Esophagus squamous epithelium (tissue), 5 donors: ENCODE measurements around the gene GGA1. TPM values are rescaled to one million over a fixed set of nuclear protein-coding genes. Genes with fewer than 3 reads are reported as not detected.

Experiments used
- DNase-seq: peaks from one replicate; lab custom pipeline; 2025; lab: John Stamatoyannopoulos, UW
- H3K27ac ChIP-seq, 4 donors: fragments of 200-600 bp; sonication (generic); one replicate each; pipeline ENCODE4 v1.5.1; 2016 to 2019; ENCODE audit warnings: mild to moderate bottlenecking in 1 of 4
- H3K27me3 ChIP-seq, 4 donors: fragments of 200-600 bp; sonication (generic); 1 replicate in 3 of 4; 2 replicates in 1 of 4; pipeline versions ENCODE4 v1.5.1 to v1.6.0; 2017 to 2021; ENCODE audit warnings: antibody characterized with exemption in 1 of 4
- H3K36me3 ChIP-seq, 3 donors: fragments of 200-600 bp; sonication (generic); one replicate each; pipeline ENCODE4 v1.5.1; 2016 to 2019
- H3K4me1 ChIP-seq, 3 donors: fragments of 200-600 bp; sonication (generic); one replicate each; pipeline ENCODE4 v1.5.1; 2017 to 2019
- H3K4me3 ChIP-seq, 4 donors: fragments of 200-600 bp; sonication (generic); 1 replicate in 3 of 4; 2 replicates in 1 of 4; pipeline ENCODE4 v1.5.1; 2016 to 2019; ENCODE audit warnings: mild to moderate bottlenecking in 2 of 4, moderate library complexity in 1 of 4
- H3K9me3 ChIP-seq, 3 donors: fragments of 200-600 bp; sonication (generic); one replicate each; pipeline ENCODE4 v1.5.1; 2016 to 2019
- CTCF ChIP-seq, 6 experiments: fragments of 450-650 bp in 4 of 6; fragments of 200-600 bp in 2 of 6; sonication (generic) in 2 of 6; IDR thresholded peaks; one replicate each; pipeline ENCODE4 v1.5.1; 2016 to 2019; ENCODE audit warnings: antibody characterized with exemption in 6 of 6, mild to moderate bottlenecking in 4 of 6, moderate library complexity in 4 of 6
- POLR2A ChIP-seq, 4 donors: fragments of 450-650 bp; IDR thresholded peaks; one replicate each; pipeline ENCODE4 v1.6.1; 2017; ENCODE audit warnings: antibody characterized with exemption in 4 of 4, mild to moderate bottlenecking in 4 of 4, moderate library complexity in 3 of 4
- WGBS, 2 donors: methylation state at CpG; one replicate each; pipeline ENCODE4 v1.1.5; 2018; 5-methylcytosine and 5-hydroxymethylcytosine counted together
- intact Hi-C: fragments of 100-400 bp; cut with DNase I; formaldehyde crosslinking; loops from one replicate; pipeline ENCODE4 v1.15.0; 2022
- total RNA-seq, 4 donors: library from RNA; depleted of rRNA; stranded (reverse); fragments of >200 nt; gene quantifications; one replicate each; pipeline ENCODE4 v1.1.0, GENCODE V29; 2016
- donor health status: DM: yes; HTN: yes; CAD: no.

GGA1 gene
- total RNA-seq, 4 donors from 2014 or later: 32.2 to 54.3 (median 39.5) TPM

DNA sequence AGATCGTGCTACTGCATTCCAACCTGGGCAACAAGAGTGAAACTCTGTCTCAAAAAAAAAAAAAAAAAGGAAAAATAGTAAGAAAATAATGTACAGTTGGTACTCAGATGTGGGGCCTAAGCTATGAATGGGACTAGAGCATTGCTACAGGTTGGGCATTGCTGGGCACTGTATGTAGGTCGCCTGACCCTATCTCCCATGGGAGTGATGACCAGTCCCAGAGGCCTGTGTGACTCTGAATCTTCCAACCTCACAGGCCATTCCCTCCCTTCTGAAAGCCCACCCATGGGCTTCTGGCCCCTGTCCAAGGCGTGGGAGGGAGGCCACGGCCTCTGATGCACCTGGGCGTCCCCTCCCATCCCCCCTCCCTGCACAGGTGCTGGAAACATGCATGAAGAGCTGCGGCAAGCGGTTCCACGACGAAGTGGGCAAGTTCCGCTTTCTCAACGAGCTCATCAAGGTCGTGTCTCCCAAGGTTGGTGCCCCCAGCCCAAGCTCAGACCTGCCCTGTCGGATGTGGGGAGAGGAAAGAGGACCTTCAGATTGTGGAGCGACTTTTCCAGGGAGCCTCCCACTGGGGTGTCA, 9.5 kb downstream of the GGA1 start:
- Histone ChIP-seq H3K27me3 (no peaks in the 10 kb centered on the region), H3K4me3 (no peak overlapping the region), H3K27ac (no peak overlapping the region), H3K36me3 (peaks cover 12 to 92% (median 32%) of the 10 kb centered on the region in 3 donors), H3K9me3 (no peaks in the 10 kb centered on the region), H3K4me1 (peaks cover 6 to 16% (median 8%) of the 10 kb centered on the region in 3 donors)
- intact Hi-C loops: no loop called here
- TF ChIP-seq POLR2A (IDR thresholded peaks at IDR 0.05) (no peak), CTCF (IDR thresholded peaks at IDR 0.05) (no peak)
- WGBS, 2 donors: 73 to 89% methylated on average over 7 to 11 of the region's 14 CpGs
- DNase-seq: no peak

DNA sequence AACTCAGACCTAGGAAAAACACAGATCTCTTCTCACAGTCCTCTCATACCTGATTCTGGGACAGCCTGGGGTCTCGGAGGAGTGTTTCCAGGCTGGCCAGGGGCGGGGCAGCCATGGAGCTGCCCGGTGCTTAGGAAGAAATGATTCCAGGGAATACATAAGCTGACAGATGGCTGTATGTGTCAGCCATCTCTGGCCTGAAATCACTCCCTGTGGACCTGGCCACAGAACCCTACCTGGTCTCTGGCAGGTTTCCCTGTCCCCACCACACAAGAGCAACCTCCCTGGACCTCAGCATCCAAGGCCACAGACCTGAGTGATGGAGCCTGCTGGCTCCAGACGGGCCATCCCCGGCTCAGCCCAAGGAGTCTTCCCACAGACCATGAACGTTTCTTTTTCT, 10.0 kb downstream of the GGA1 start:
- no peak for TF ChIP-seq CTCF (IDR thresholded peaks at IDR 0.05)
- TF ChIP-seq POLR2A (IDR thresholded peaks at IDR 0.05): no peak
- no peak for DNase-seq
- peaks cover 6 to 16% (median 9%) of the 10 kb centered on the region in 3 donors for H3K4me1 ChIP-seq
- 83 to 90% methylated on average over 3 to 4 of the region's 6 CpGs for WGBS, 2 donors
- intact Hi-C loops: no loop called here
- H3K27ac ChIP-seq: no peak overlapping the region
- H3K27me3 ChIP-seq: no peaks in the 10 kb centered on the region
- no peaks in the 10 kb centered on the region for H3K9me3 ChIP-seq
- peaks cover 12 to 96% (median 32%) of the 10 kb centered on the region in 3 donors for H3K36me3 ChIP-seq
- no peak overlapping the region for H3K4me3 ChIP-seq

GRCh38 chr22:37619991-37620390, 11.4 kb downstream of the GGA1 start:
- Histone ChIP-seq H3K36me3 (peaks cover 12 to 91% (median 32%) of the 10 kb centered on the region in 3 donors), H3K27ac (no peak overlapping the region), H3K4me3 (no peak overlapping the region), H3K4me1 (peaks cover 8 to 23% (median 9%) of the 10 kb centered on the region in 3 donors), H3K9me3 (no peaks in the 10 kb centered on the region), H3K27me3 (no peaks in the 10 kb centered on the region)
- TF ChIP-seq CTCF (IDR thresholded peaks at IDR 0.05): no peak
- no peak for TF ChIP-seq POLR2A (IDR thresholded peaks at IDR 0.05)
- intact Hi-C loops: no loop called here
- no peak for DNase-seq
- WGBS, 2 donors: 88 to 91% methylated on average over 4 to 6 of the region's 7 CpGs

GRCh38 chr22:37621352-37621860, 12.8 kb downstream of the GGA1 start:
- intact Hi-C loops: no loop called here

More at GRCh38 chr22:37621352-37621860, 12.8 kb downstream of the GGA1 start:
- 85 to 91% methylated on average over 7 to 10 of the region's 12 CpGs for WGBS, 2 donors
- Histone ChIP-seq H3K4me1 (peaks cover 18 to 38% (median 21%) of the 10 kb centered on the region in 3 donors), H3K27me3 (no peaks in the 10 kb centered on the region), H3K4me3 (no peak overlapping the region), H3K27ac (no peak overlapping the region), H3K36me3 (peaks cover 11 to 90% (median 29%) of the 10 kb centered on the region in 3 donors), H3K9me3 (no peaks in the 10 kb centered on the region)
- no peak for TF ChIP-seq POLR2A (IDR thresholded peaks at IDR 0.05)
- TF ChIP-seq CTCF (IDR thresholded peaks at IDR 0.05): no peak
- no peak for DNase-seq
